ENCODE measurements around the gene ATP11C. TPM values are rescaled to one million over a fixed set of nuclear protein-coding genes. Genes with fewer than 3 reads are reported as not detected.
"Not testable (repeated sequence)": the region's sequence is repeated elsewhere in the genome, so short reads cannot be mapped to it uniquely, and the experiment has no call there.

Gene ATP11C
- polyA plus RNA-seq, 1 experiment = 43.4 TPM

DNA sequence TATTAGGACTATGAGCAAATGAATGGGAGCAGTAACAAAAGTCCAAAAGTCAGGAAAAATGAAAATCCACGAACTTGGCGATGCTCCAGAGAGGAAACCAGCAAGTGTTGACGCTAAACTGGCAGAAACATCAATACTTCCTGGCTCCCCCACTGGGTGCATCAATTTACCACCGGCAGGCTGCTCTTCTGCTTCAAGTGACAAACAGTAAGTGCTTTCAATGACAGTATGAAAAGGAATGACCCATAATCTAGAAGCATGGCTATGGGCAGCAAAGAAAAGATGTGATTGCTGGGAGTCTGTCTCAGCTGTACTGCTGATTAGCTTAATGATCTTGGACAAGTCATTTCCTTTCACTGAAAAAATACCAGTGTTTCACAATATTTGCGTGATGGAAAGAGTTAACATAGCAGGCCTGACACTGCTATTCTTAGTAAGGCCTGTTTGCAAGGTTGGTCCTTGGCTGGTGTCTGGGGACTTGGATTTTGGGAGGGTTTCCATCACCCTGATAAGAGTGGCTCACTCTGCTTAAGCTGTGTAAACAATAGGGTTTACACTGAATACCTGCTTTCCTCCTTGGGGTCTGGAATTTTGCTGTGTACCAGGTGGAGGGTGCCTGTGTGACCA lies 8.7 kb downstream of the ATP11C start:
- POLR2A ChIA-PET = no interaction called here
- Histone ChIP-seq H3K27me3 (ENCODE audit: control insufficient read depth, insufficient read depth, low read length) (no peaks in the 10 kb centered on the region), H3K27ac (ENCODE audit: low read depth, low read length) (no peak overlapping the region), H3K9me3 (ENCODE audit: control insufficient read depth, insufficient read depth, low read length) (no peaks in the 10 kb centered on the region), H3K4me3 (ENCODE audit: low read depth, low read length) (no peak overlapping the region)
- CTCF ChIA-PET = no interaction called here
- TF ChIP-seq, protein P1, sequence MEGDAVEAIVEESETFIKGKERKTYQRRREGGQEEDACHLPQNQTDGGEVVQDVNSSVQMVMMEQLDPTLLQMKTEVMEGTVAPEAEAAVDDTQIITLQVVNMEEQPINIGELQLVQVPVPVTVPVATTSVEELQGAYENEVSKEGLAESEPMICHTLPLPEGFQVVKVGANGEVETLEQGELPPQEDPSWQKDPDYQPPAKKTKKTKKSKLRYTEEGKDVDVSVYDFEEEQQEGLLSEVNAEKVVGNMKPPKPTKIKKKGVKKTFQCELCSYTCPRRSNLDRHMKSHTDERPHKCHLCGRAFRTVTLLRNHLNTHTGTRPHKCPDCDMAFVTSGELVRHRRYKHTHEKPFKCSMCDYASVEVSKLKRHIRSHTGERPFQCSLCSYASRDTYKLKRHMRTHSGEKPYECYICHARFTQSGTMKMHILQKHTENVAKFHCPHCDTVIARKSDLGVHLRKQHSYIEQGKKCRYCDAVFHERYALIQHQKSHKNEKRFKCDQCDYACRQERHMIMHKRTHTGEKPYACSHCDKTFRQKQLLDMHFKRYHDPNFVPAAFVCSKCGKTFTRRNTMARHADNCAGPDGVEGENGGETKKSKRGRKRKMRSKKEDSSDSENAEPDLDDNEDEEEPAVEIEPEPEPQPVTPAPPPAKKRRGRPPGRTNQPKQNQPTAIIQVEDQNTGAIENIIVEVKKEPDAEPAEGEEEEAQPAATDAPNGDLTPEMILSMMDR (IDR thresholded peaks at IDR 0.05; ENCODE audit: low read depth, low read length) = no peak
- DNase-seq (ENCODE audit: low read depth, low spot score) = no peak

DNA sequence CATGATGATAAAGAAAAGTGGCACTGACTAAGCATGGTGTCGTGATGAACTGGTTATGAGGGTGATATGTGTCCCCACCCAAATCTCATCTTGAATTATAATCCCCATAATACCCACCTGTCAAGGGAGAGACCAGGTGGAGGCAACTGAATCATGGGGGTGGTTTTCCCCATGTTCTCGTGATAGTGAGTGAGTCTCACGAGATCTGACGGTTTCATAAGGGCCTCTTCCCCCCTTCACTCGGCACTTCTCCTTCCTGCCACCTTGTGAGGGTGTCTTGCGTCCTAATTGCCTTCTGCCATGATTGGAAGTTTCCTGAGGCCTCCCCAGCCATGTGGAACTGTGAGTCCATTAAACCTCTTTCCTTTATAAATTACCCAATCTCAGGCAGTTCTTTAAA lies 11.7 kb downstream of the ATP11C start:
- H3K27ac ChIP-seq (ENCODE audit: low read depth, low read length); H3K9me3 ChIP-seq (ENCODE audit: control insufficient read depth, insufficient read depth, low read length); CTCF ChIA-PET: not testable (repeated sequence)

DNA sequence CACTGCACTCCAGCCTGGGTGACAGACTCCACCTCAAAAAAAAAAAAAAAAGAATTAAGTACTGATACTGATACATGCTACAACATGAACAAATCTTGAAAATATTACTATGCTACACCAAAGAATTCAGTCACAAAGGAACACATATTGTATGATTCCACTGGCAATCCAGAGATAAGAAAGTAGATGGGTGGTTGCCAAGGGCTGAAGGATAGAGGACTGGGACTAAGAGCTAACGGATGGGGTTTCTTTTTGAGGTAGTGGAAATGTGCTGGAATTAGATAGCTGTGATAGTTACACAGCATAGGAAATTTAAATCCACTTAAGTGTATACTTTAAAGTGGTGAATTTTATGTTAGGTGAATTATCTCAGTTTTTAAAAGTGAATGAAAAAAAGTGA lies 12.5 kb downstream of the ATP11C start:
- peaks cover 3% of the 10 kb centered on the region; the same call in 1 of the 2 replicates for H3K9me3 ChIP-seq (ENCODE audit: control insufficient read depth, insufficient read depth, low read length)
- CTCF ChIA-PET = no interaction called here
- POLR2A ChIA-PET = no interaction called here
- no peak overlapping the region for H3K4me3 ChIP-seq (ENCODE audit: low read depth, low read length)
- H3K27me3 ChIP-seq (ENCODE audit: control insufficient read depth, insufficient read depth, low read length) = no peaks in the 10 kb centered on the region
- DNase-seq (ENCODE audit: low read depth, low spot score) = no peak
- H3K27ac ChIP-seq (ENCODE audit: low read depth, low read length) = no peak overlapping the region
- TF ChIP-seq, protein P1 (IDR thresholded peaks at IDR 0.05; ENCODE audit: low read depth, low read length) = no peak

More for the DNA sequence above, 11.7 kb downstream of the ATP11C start:
- H3K4me3 ChIP-seq (ENCODE audit: low read depth, low read length); H3K27me3 ChIP-seq (ENCODE audit: control insufficient read depth, insufficient read depth, low read length); POLR2A ChIA-PET; DNase-seq (ENCODE audit: low read depth, low spot score): not testable (repeated sequence)

DNA sequence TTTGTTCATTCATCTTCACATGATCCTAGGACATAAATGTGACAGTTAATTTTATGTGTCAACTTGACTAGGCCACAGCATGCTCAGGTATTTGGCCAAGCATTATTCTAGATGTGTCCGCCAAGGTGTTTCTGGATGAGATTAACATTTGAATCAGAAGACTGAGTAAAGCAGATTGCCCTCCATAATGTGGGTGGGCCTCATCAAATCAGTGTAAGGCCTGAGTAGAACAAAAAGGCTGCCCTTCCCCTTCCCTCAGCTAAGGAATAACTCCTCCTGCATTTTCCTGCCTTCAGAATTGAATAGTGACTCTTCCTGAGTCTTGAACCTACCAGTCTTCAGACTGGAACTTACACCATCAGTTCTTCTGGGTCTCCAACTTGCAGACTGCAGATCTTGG lies 18.4 kb downstream of the ATP11C start:
- CTCF ChIA-PET = no interaction called here
- H3K27me3 ChIP-seq (ENCODE audit: control insufficient read depth, insufficient read depth, low read length) = no peaks in the 10 kb centered on the region
- POLR2A ChIA-PET = no interaction called here
- peaks cover 3% of the 10 kb centered on the region; the same call in 1 of the 2 replicates for H3K9me3 ChIP-seq (ENCODE audit: control insufficient read depth, insufficient read depth, low read length)
- no peak for DNase-seq (ENCODE audit: low read depth, low spot score)
- H3K27ac ChIP-seq (ENCODE audit: low read depth, low read length) = no peak overlapping the region
- H3K4me3 ChIP-seq (ENCODE audit: low read depth, low read length) = no peak overlapping the region
- TF ChIP-seq, protein P1 (IDR thresholded peaks at IDR 0.05; ENCODE audit: low read depth, low read length) = no peak

DNA sequence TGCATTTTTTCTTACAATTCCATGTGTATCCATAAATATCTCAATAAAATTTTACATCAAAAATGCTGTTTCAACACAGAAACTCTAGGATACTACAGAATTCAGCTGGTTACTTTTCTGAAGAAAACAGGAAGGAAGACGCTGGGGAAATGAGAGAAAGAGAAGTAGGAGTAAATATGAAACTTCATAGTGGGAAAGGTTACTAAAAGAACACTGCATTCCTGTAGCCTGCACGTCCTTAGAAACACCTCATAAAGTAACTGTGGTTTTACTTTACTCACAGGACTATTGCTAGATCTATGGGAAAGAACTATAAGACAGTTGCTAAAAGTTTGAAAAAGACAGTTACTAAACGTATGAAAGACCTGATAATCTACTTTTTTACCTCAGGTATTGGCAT lies 23.1 kb downstream of the ATP11C start:
- TF ChIP-seq, protein P1 (IDR thresholded peaks at IDR 0.05; ENCODE audit: low read depth, low read length) = no peak
- Histone ChIP-seq H3K4me3 (ENCODE audit: low read depth, low read length) (no peak overlapping the region), H3K27ac (ENCODE audit: low read depth, low read length) (no peak overlapping the region), H3K9me3 (ENCODE audit: control insufficient read depth, insufficient read depth, low read length) (no peaks in the 10 kb centered on the region), H3K27me3 (ENCODE audit: control insufficient read depth, insufficient read depth, low read length) (no peaks in the 10 kb centered on the region)
- no peak for DNase-seq (ENCODE audit: low read depth, low spot score)
- POLR2A ChIA-PET = no interaction called here
- CTCF ChIA-PET = no interaction called here
